ENCODE measurements around the gene GRB14.
"Not testable (repeated sequence)": the region's sequence is repeated elsewhere in the genome, so short reads cannot be mapped to it uniquely, and the experiment has no call there.

GRB14 gene
- 0 to 0.20 reads per million in 2 donors for total RNA-seq

- no peak for DNase-seq
Measured at GRCh38 chr2:164620873-164621763, at the start of gene GRB14. Gene GRB14, minus strand, starts transcription at chr2:164621482. Its CDS starts 173 bp downstream, at chr2:164621309.

GRCh38 chr2:164669291-164669690 is 48.0 kb upstream of the GRB14 start:
- no peak for DNase-seq

GRCh38 chr2:164667566-164667965 is 46.3 kb upstream of the GRB14 start:
- no peak for DNase-seq

GRCh38 chr2:164664070-164664469 is 42.8 kb upstream of the GRB14 start:
- no peak for DNase-seq

- DNase-seq, result no peak
Measured at GRCh38 chr2:164662868-164663631, 41.8 kb upstream of the GRB14 start.

- no peak for DNase-seq
Measured at GRCh38 chr2:164662066-164662465, 40.8 kb upstream of the GRB14 start.

GRCh38 chr2:164661349-164661748 is 40.1 kb upstream of the GRB14 start:
- no peak for DNase-seq

- no peak for DNase-seq
Measured at GRCh38 chr2:164657129-164657528, 35.8 kb upstream of the GRB14 start.

GRCh38 chr2:164655750-164656149 is 34.5 kb upstream of the GRB14 start:
- no peak for DNase-seq

- DNase-seq, result no peak
Measured at GRCh38 chr2:164655336-164655735, 34.1 kb upstream of the GRB14 start.

GRCh38 chr2:164651361-164651760 is 30.1 kb upstream of the GRB14 start:
- DNase-seq, result no peak

GRCh38 chr2:164644036-164644700 is 22.9 kb upstream of the GRB14 start:
- no peak for DNase-seq

GRCh38 chr2:164642946-164643555 is 21.8 kb upstream of the GRB14 start:
- no peak for DNase-seq

GRCh38 chr2:164642268-164642667 is 21.0 kb upstream of the GRB14 start:
- no peak for DNase-seq

- DNase-seq, result not testable (repeated sequence)
Measured at GRCh38 chr2:164628319-164628718, 7.0 kb upstream of the GRB14 start.

GRCh38 chr2:164625378-164625971 is 4.2 kb upstream of the GRB14 start:
- DNase-seq, result no peak

GRCh38 chr2:164624316-164624715 is 3.0 kb upstream of the GRB14 start:
- DNase-seq, result no peak

- DNase-seq, result no peak
Measured at GRCh38 chr2:164622338-164623106, 1.2 kb upstream of the GRB14 start.

GRCh38 chr2:164621764-164622105 is 453 bp upstream of the GRB14 start:
- no peak for DNase-seq

- DNase-seq, result no peak
Measured at GRCh38 chr2:164620457-164620856, 825 bp downstream of the GRB14 start.

GRCh38 chr2:164617466-164617865 is 3.8 kb downstream of the GRB14 start:
- DNase-seq, result no peak
